ENCODE data around the gene TMPRSS11A. TPM values are rescaled to one million over a fixed set of nuclear protein-coding genes. Genes with fewer than 3 reads are reported as not detected.

TMPRSS11A gene
- total and polyA plus RNA-seq, 2 of the 13 experiments (the other 11 are each of a cell fraction or from before 2014, with no cell fraction given): not detected

GRCh38 chr4:67861513-67861912 is 101.8 kb downstream of the TMPRSS11A start (continued):
- no peak for TF ChIP-seq HMGXB4 (CRISPR knock-in tag; IDR thresholded peaks at IDR 0.05; ENCODE audit: borderline replicate concordance in 1 of 2, low read depth in 1 of 2)
- TF ChIP-seq HOXA5 (CRISPR knock-in tag; IDR thresholded peaks at IDR 0.05): no peak

Small RNAs within 50 kb of the gene (small RNA-seq; reads per million reads assigned to genes)
- 0.20 to 7.7 (median 2.9) reads per million in 3 experiments for gene RNU6-95P (ENCODE audit: insufficient read depth in 2 of 3, insufficient read length in 3 of 3, low read depth in 2 of 3, low replicate concordance in 1 of 3)

Other genes with a start within 250 kb of the TMPRSS11A start
- gene GNRHR, start 209.1 kb downstream of the TMPRSS11A start, total RNA-seq (2016; rRNA removed; fragmentation: Illumina TruSeq; extraction: Trizol): not detected in 2 replicates
- gene GNRHR, start 209.1 kb downstream of the TMPRSS11A start, polyA plus RNA-seq (2011; rRNA removed): not detected in 2 replicates
- gene TMPRSS11D, start 79.5 kb downstream of the TMPRSS11A start, total RNA-seq (2016; rRNA removed; fragmentation: Illumina TruSeq; extraction: Trizol): not detected in 2 replicates
- not detected in 2 replicates for gene TMPRSS11D, start 79.5 kb downstream of the TMPRSS11A start, polyA plus RNA-seq (2011; rRNA removed)
- not detected in 2 replicates for gene TMPRSS11F, start 166.4 kb upstream of the TMPRSS11A start, total RNA-seq (2016; rRNA removed; fragmentation: Illumina TruSeq; extraction: Trizol)
- gene TMPRSS11F, start 166.4 kb upstream of the TMPRSS11A start, polyA plus RNA-seq (2011; rRNA removed): not detected in 2 replicates

Data from HepG2 (cell line).